HFFc6 (cell line): ENCODE results near the gene MYEF2. TPM values are rescaled to one million over a fixed set of nuclear protein-coding genes. Genes with fewer than 3 reads are reported as not detected.

Source experiments
- DNase-seq: peaks from one replicate; pipeline ENCODE4 v3.0.0-alpha.2; 2018
- H3K27ac Mint-ChIP-seq: 2 replicates; pipeline ENCODE4 v1.8.0; 2020; ENCODE audit warnings: mild to moderate bottlenecking, mixed read lengths
- H3K27me3 Mint-ChIP-seq: 2 replicates; pipeline ENCODE4 v1.8.0; 2021; ENCODE audit warnings: mild to moderate bottlenecking, moderate library complexity, mixed read lengths; ENCODE audit not compliant: insufficient read depth
- H3K36me3 Mint-ChIP-seq: 2 replicates; pipeline ENCODE4 v1.8.0; 2021; ENCODE audit warnings: low read depth, mixed read lengths
- H3K4me1 Mint-ChIP-seq: 2 replicates; pipeline ENCODE4 v1.8.0; 2020; ENCODE audit warnings: low read depth, mixed read lengths
- H3K4me3 Mint-ChIP-seq: 2 replicates; pipeline ENCODE4 v1.8.0; 2020; ENCODE audit warnings: mild to moderate bottlenecking, moderate library complexity, mixed read lengths
- H3K9me3 Mint-ChIP-seq: 2 replicates; pipeline ENCODE4 v1.8.0; 2020; ENCODE audit warnings: mild to moderate bottlenecking, mixed read lengths
- CTCF ChIP-seq: fragments of 200-600 bp; sonication (generic); IDR thresholded peaks from 2 replicates; pipeline ENCODE4 v1.5.0; 2021; ENCODE audit warnings: antibody characterized with exemption, mild to moderate bottlenecking
- total RNA-seq, 6 experiments: library from RNA; stranded (reverse); fragmentation: NEBNext Ultra II Directional; extraction: Animal tissue kit (Norgen Biotek cat#: 25700); gene quantifications; 2 replicates in 1 of 6; 3 replicates in 5 of 6; pipeline ENCODE4 v1.2.3, GENCODE V29; 2021

MYEF2 gene
- total RNA-seq, 6 experiments from 2014 or later = 7.0 to 12.9 (median 11.5) TPM

GRCh38 chr15:48090115-48090514, 88.0 kb downstream of the MYEF2 start:
- no peak for DNase-seq
- no peak for TF ChIP-seq CTCF
- no peaks in the 10 kb centered on the region for H3K9me3 Mint-ChIP-seq
- H3K27ac Mint-ChIP-seq = no peak overlapping the region
- H3K4me3 Mint-ChIP-seq = no peak overlapping the region
- peaks cover 20% of the 10 kb centered on the region for H3K27me3 Mint-ChIP-seq
- no peaks in the 10 kb centered on the region for H3K36me3 Mint-ChIP-seq
- peaks cover 17% of the 10 kb centered on the region for H3K4me1 Mint-ChIP-seq

- Mint-ChIP-seq H3K27me3 (peaks cover 19% of the 10 kb centered on the region), H3K27ac (no peak overlapping the region), H3K4me1 (peaks cover 17% of the 10 kb centered on the region), H3K4me3 (no peak overlapping the region), H3K9me3 (no peaks in the 10 kb centered on the region), H3K36me3 (no peaks in the 10 kb centered on the region)
- no peak for DNase-seq
- no peak for TF ChIP-seq CTCF
Measured at GRCh38 chr15:48089702-48090101, 88.4 kb downstream of the MYEF2 start.

- no peak for DNase-seq
- H3K9me3 Mint-ChIP-seq = no peaks in the 10 kb centered on the region
- H3K27ac Mint-ChIP-seq = no peak overlapping the region
- peaks cover 22% of the 10 kb centered on the region for H3K27me3 Mint-ChIP-seq
- TF ChIP-seq CTCF = no peak
- no peaks in the 10 kb centered on the region for H3K36me3 Mint-ChIP-seq
- H3K4me3 Mint-ChIP-seq = no peak overlapping the region
- H3K4me1 Mint-ChIP-seq = peaks cover 17% of the 10 kb centered on the region
Measured at GRCh38 chr15:48087844-48088243, 90.3 kb downstream of the MYEF2 start.

GRCh38 chr15:48086576-48086975, 91.5 kb downstream of the MYEF2 start:
- no peak for TF ChIP-seq CTCF
- peaks cover 17% of the 10 kb centered on the region for H3K4me1 Mint-ChIP-seq
- H3K36me3 Mint-ChIP-seq = no peaks in the 10 kb centered on the region
- H3K27ac Mint-ChIP-seq = no peak overlapping the region
- H3K27me3 Mint-ChIP-seq = peaks cover 25% of the 10 kb centered on the region
- H3K9me3 Mint-ChIP-seq = no peaks in the 10 kb centered on the region
- no peak overlapping the region for H3K4me3 Mint-ChIP-seq
- no peak for DNase-seq

GRCh38 chr15:48086133-48086532, 92.0 kb downstream of the MYEF2 start:
- H3K4me3 Mint-ChIP-seq = no peak overlapping the region
- no peaks in the 10 kb centered on the region for H3K9me3 Mint-ChIP-seq
- H3K36me3 Mint-ChIP-seq = no peaks in the 10 kb centered on the region
- H3K27ac Mint-ChIP-seq = no peak overlapping the region
- no peak for DNase-seq
- peaks cover 23% of the 10 kb centered on the region for H3K27me3 Mint-ChIP-seq
- H3K4me1 Mint-ChIP-seq = peaks cover 17% of the 10 kb centered on the region
- TF ChIP-seq CTCF = no peak

GRCh38 chr15:48085591-48085930, 92.5 kb downstream of the MYEF2 start:
- Mint-ChIP-seq H3K9me3 (no peaks in the 10 kb centered on the region), H3K4me3 (no peak overlapping the region)

More at GRCh38 chr15:48085591-48085930, 92.5 kb downstream of the MYEF2 start:
- H3K27me3 Mint-ChIP-seq = peaks cover 18% of the 10 kb centered on the region
- no peaks in the 10 kb centered on the region for H3K36me3 Mint-ChIP-seq
- DNase-seq = no peak
- no peak for TF ChIP-seq CTCF
- peaks cover 17% of the 10 kb centered on the region for H3K4me1 Mint-ChIP-seq
- no peak overlapping the region for H3K27ac Mint-ChIP-seq
